K562 (cell line): Measurements from ENCODE around the gene SLC43A1. TPM values are rescaled to one million over a fixed set of nuclear protein-coding genes. Genes with fewer than 3 reads are reported as not detected.

Source experiments
- BCL6 ChIP-seq: fragments of 250-450 bp; sonication (Bioruptor Pico); IDR thresholded peaks from 2 replicates; pipeline ENCODE4 v1.4.0; 2020
- CC2D1A ChIP-seq: fragments of 450-650 bp; IDR thresholded peaks from 2 replicates; pipeline ENCODE4 v1.6.1; 2017; ENCODE audit warnings: mild to moderate bottlenecking
- EP400 ChIP-seq: fragments of 450-650 bp; IDR thresholded peaks from 2 replicates; pipeline ENCODE4 v1.6.1; 2017; ENCODE audit warnings: antibody characterized with exemption, mild to moderate bottlenecking, moderate library complexity
- FOXJ3 ChIP-seq: sonication (generic); formaldehyde crosslinking; IDR thresholded peaks from 2 replicates; pipeline ENCODE4 v1.4.0; 2020; ENCODE audit warnings: mild to moderate bottlenecking, missing genetic modification reagents
- KDM1A ChIP-seq, 2 experiments: fragments of 450-650 bp; IDR thresholded peaks; 2 replicates each; pipeline ENCODE4 v1.6.1; 2016; ENCODE audit warnings: mild to moderate bottlenecking in 2 of 2
- MAFF ChIP-seq: IDR thresholded peaks from 2 replicates; pipeline ENCODE4 v1.6.1; 2012; ENCODE audit warnings: low read length, improper control_type of control experiment
- NFIC ChIP-seq: fragments of 450-650 bp; IDR thresholded peaks from 2 replicates; pipeline ENCODE4 v1.6.1; 2017; ENCODE audit warnings: mild to moderate bottlenecking, inconsistent platforms
- NFRKB ChIP-seq: fragments of 450-650 bp; IDR thresholded peaks from 2 replicates; pipeline ENCODE4 v1.6.1; 2016; ENCODE audit warnings: low read depth
- REST ChIP-seq, 2 experiments: fragments of 450-650 bp; formaldehyde crosslinking in 1 of 2; IDR thresholded peaks; 2 replicates each; pipeline versions ENCODE4 v1.4.0 to v1.6.1; 2014 to 2020; ENCODE audit warnings: mild to moderate bottlenecking in 2 of 2, borderline replicate concordance in 1 of 2, low read depth in 1 of 2
- TCF7 ChIP-seq: sonication (generic); IDR thresholded peaks from 2 replicates; pipeline ENCODE4 v1.6.1; 2016; ENCODE audit warnings: antibody characterized with exemption, borderline replicate concordance
- ZNF407 ChIP-seq: fragments of 450-650 bp; IDR thresholded peaks from 2 replicates; pipeline ENCODE4 v1.6.1; 2016; ENCODE audit warnings: low read depth
- polyA plus RNA-seq, 8 experiments: library from polyadenylated mRNA; depleted of rRNA in 4 of 8; stranded (reverse) in 5 of 8; unstranded in 3 of 8; fragments of >200 nt; fragmentation: Nextera tagmentation in 2 of 8; fragmentation: Illumina TruSeq in 1 of 8; extraction: Ambion mirVana in 2 of 8; extraction: Trizol in 1 of 8; gene quantifications; 2 replicates each; pipeline versions ENCODE4 v1.2.1 to v1.2.3, GENCODE V29; 2011 to 2014; ENCODE audit warnings: inconsistent platforms in 1 of 8, missing spikeins in 1 of 8
- total RNA-seq, 7 experiments: library from RNA; depleted of rRNA in 6 of 7; stranded (reverse); fragments of >200 nt in 6 of 7; fragmentation: Illumina TruSeq in 2 of 7; extraction: Trizol in 2 of 7; gene quantifications; 2 replicates each; pipeline versions ENCODE4 v1.2.1 to v1.2.3, GENCODE V29; 2011 to 2021; ENCODE audit warnings: low replicate concordance in 1 of 7

Gene SLC43A1
- total and polyA plus RNA-seq, 9 of the 15 experiments (the other 6 are each of a cell fraction or from before 2014, with no cell fraction given) = 2.6 to 41.8 (median 24.6) TPM

DNA sequence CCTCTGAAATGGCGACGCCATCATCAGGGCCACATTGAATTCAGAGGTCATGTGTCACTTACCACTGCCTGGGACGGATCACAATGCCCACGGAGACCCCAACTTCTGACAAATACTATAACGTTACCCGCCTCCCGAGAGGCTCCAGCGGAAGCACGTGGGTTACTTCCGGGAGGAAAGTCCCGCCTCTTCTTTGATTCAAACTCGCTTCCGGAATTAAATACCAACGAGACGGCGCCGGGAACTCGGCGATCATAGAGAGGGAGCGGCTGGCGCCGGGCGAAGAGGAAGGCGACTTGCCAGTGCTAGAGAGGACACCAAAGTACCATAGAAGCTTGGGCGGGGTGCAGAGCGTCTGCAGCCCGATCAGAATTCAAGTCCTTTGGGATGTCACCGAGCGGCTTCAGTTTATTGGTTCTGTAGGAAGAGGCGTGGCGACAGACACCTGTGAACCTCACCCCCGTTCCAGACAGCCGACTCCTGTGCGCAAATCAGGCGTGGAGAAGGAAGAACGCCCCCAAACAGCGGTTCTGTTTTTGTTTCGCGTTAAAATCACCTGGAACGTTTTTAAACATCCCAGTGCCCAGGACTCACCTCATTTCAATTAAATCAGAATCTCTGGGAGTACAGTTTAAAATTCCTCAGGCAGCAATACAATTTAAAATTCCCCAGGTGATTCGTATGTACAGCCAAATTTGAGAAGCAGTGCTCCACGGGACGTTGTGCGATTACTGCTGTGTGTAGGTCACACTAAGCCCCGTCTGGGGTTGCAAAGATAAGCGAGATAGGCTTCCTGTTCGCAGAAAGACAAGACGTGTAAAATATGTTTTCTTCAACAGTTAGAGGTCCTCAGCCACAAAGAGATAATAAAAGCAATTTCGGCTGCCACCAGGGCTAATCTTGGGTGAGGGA is 15.3 kb upstream of the SLC43A1 start, which contains the start of gene TIMM10 (continued):
- TF ChIP-seq ZNF407 (no peak), FOXJ3 (CRISPR knock-in tag) (no peak), KDM1A (IDR thresholded peaks at IDR 0.05) (peak; percentile 85 to 86), EP400 (peak; percentile 92), BCL6 (CRISPR knock-in tag) (no peak), REST (IDR thresholded peaks at IDR 0.05; ENCODE audit: borderline replicate concordance) (peak; percentile 54; the same call in 1 of the 2 replicates), REST (CRISPR knock-in tag; IDR thresholded peaks at IDR 0.05; ENCODE audit: low read depth) (no peak; the same call in 1 of the 2 replicates), NFRKB (0 out of 2 replicates have a peak, but pooled peaks have one; percentile 31), CC2D1A (peak; percentile 12; the same call in 1 of the 2 replicates), NFIC (peak; percentile 81), TCF7 (no peak), MAFF (no peak)
